Stimulated activated CD8-positive, alpha-beta memory T cell treated with anti-CD3 and anti-CD28 coated beads, Interleukin-12 subunit alpha, Interleukin-12 subunit beta, amount 100 ng/mL, for 24 hours (primary cell): ENCODE data around the gene ADAM12.
"Not testable (repeated sequence)": the region's sequence is repeated elsewhere in the genome, so short reads cannot be mapped to it uniquely, and the experiment has no call there.

Source experiments
- DNase-seq: peaks from one replicate; pipeline ENCODE4 v3.0.0-alpha.2; 2020; ENCODE audit errors: extremely low read depth

The ADAM12 gene

DNA sequence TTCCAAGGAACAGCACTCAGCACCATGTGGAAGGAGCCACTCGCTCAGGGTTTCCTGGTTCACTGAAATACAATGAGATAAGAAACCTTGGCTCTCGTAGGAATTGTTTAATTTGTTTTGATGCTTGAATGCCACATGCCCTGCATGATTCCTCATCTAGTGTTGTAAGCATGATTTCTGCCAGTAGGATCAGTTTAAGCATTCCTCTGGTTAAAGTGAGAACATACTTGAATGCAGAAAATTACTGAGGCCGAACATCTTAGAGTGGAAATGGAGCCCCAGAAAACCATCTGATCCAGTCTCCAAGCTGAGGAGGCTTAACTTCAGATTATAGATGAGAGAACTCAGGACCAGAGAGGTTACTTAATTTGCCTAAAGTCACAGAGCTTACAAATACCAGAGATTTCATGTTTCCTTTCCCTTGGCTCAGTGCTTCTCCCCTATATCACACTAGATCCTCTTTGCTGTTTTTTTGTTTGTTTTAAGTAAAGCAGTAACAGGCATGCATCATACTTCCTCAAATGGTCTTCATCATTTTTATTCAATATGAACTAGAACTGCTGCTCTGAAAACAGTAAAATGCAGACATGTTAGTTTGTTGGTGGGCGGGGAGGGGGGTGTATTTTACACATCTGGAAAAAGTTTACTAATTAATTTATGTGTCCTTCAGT, 125.1 kb downstream of the ADAM12 start:
- no peak for DNase-seq

DNA sequence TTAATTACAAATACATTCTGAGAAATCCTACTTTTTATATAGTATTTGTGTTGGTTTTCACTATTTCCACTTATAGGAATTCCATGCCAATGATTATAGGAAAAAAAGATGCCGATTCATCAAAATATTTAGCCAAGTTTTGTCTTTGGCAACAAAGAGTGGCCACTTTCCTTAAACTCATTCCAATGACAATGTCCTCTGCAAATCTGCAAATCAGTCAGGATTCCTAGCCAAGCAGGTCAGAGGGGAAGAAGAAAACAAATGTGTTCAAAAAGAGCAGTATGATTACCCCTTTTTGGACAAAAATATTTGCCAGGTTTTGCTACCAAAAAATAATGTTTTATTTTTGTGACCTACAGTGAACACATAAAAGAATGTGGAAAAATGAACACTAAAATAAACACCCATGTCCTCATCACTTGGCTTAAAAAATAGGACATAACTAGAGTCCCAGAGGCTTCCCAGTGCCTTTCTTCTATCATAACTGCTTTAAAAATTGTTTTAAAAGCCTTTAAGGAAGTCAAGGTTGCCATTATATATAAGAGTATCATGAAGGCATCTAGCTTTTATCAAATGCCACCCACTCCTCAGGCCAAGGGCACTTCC, 125.9 kb downstream of the ADAM12 start:
- no peak for DNase-seq

DNA sequence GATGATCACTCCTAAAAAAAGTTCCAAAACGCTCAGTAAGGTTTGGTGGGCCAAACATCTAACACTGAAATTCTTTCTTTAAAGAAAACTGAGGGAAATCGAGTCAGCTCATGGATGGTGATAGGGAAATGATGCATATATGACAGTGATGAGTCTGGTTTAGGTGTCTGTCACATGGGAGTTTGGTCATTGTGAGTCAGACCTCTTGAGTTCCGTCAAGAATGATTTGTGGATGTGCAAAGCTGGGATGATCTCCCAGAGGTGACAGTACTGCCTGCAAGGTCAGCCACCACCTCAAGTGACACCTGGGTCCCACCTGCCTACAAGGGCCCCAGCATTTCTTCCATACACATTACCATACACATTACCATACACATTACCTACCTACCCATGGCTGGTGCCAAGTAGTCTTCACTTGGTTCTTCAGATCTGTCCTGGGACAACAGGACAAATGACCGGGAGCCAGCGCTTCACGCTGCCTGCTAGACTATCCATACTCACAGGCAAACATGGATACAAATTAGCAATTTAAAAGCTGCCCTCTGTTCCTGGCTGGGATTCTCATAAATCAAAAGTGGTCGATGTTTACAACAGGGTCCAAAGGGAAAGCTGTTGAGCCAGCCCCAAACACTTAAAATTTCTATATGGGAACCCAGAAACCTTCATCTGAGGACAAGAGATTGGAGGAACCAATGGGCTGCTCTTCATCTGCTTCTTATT, 128.4 kb downstream of the ADAM12 start:
- DNase-seq = no peak

DNA sequence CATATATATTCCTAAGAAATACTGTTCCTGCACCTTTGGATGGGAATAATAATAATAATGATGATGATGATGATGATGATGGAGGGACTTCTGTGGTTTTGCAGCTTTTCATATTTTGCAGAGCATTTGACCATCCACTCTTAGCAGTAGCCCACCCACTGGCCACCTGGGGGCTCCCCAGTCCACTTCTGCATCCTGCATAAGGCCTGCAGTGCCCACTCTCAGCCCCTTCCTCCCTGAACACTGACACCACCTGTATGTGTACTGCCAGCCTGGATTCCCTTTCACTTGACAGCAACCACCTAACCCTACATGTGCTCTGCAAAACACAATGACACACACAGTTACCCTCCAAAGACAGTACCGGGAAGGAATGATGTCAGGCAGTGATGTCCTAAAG, 131.4 kb downstream of the ADAM12 start:
- DNase-seq = no peak

DNA sequence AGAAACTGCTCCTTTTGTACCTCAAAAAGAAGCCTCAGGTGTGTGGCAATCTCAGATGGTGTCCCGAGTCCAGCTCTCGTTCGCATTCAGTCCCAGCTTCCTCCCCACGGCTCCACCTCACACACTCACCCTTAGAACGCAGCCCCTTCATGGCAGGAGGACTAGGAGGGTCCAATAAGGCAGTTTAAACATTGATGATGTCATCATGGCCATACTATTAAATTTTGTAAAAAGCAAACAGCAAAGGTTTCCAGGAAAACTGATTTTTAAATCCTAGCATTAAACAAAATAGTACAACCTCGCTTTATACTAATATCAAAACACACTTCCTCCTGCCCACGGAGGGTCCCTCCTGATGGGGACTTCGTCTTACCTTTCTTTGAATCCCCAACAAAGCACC, 133.0 kb downstream of the ADAM12 start:
- no peak for DNase-seq

DNA sequence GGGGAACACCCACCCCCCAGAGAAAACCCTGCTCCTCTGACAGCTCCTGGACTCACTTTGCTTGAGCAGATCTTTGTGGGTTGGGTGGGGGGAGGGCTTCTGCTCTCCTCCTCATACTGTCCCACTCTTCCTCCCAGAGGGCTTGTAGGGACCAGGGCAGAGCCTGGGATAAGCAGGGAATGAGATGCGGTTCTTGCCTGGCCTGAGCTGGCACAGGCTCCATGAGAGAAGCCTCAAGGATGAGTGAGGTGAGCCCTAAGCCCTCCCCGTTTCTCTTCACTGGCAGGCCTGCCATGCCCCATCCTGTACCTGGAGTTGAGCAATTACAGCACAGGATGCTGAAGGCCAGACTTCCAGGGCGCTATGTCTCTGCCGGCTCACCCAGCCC, 134.7 kb downstream of the ADAM12 start:
- DNase-seq = no peak

DNA sequence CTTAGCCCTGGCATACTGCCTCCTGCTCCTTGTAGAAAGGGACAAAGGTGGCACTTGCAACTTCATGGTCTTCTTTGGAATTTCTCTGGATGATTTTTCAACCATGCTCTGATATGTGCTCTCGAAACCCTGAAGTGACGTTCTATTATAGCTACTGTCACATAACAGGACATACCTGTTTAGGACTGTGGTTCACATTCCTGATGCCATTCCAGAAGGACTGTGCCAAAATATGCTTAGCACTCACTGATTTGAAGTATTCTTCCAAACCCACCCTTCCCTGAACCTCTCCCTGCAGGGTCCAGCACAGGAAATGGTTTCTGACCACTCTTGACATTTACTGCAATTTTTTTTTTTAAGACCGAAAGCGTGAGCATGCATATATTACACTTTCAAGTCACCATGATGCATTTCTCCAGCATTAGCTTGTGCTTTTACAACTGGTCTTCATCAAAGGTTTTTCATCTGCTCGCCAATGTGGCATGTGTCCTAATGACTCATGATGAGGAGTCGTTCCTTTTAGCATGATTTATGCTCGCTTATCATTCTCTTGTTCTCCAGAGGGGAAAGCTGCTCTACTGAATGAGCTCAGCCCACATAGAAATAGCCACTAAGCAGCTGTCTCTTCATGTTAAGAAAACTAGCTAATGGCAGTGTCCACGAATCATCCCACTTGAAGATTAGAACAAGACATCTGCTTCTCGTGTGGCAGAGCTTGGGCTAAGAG, 135.2 kb downstream of the ADAM12 start:
- no peak for DNase-seq

DNA sequence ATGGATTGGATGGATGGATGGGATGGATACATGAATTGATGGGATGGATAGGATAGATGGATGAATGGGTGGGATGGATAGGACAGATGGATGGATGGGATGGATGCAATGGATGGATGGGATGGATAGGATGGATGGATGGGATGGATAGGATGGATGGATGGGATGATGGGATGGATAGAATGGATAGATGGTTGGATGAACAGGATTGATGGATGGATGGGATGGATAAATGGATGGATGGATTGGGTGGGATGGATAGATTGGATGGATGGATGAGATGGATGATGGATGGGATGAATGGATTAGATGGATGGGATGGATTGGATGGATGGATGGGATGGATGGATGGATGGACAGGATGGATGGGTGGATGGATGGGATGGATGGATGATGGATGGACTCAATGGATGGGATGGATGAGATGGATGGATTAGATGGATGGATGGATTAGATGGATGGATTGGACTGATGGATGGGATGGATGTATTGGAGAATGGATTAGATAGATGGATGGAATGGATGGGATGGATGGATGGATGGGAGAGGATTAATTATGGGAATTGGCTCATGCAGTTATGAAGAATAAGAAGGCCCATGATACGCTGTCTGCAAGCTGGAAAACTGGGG, 136.4 kb downstream of the ADAM12 start:
- no peak for DNase-seq

DNA sequence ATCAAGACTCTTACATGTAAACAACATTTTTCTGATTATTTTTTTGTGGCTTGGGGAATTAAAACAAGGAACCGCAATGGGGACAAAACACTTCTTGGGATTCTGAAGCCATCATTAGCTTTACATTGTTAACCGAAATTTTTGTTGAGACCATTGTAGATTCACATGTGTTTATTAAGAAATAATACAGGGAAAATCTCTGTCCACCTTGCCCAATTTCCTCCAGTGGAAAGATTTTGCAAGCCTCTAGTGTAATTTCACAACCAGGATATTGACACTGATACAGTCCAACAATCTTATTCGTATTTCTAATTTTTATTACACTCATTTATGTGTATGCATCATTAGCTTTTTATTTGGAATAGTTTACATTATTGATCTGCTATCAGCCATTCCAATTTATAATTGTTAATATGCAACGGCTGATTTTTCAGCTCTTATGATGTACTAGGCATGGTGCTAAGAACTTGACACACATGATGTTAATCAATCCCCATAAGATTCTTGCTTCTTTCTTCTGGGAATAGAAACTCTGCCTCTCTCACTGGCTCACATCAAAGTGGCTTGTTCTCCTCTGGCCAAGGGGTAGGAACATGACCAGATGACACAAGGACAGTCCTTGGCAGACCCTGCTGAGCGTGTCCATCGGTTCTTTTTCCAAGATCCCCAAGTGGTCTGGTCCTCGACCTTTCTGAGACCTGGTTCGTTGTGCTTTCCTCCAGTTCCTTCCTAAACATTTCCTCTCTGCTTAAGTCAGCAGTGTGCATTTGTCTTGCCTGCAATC, 137.6 kb downstream of the ADAM12 start:
- no peak for DNase-seq

DNA sequence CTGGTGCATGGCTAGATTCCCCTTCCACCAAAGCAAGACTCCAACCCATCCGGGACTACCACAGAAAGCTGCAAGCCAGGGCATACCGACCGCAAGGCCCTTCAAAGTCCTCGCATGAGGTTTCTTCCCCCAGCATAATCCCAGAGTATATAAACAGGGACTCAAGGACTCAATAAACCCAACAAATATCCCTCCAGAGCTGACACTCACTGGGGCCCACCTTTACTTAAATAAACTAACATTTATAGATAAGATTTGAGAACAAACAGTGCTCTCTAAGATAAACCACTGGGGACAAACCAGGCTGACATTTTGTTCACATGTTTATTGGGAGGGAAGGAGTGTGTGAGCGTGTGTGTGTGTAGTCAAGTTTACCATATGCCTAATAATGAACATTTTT, 138.2 kb downstream of the ADAM12 start:
- no peak for DNase-seq

DNA sequence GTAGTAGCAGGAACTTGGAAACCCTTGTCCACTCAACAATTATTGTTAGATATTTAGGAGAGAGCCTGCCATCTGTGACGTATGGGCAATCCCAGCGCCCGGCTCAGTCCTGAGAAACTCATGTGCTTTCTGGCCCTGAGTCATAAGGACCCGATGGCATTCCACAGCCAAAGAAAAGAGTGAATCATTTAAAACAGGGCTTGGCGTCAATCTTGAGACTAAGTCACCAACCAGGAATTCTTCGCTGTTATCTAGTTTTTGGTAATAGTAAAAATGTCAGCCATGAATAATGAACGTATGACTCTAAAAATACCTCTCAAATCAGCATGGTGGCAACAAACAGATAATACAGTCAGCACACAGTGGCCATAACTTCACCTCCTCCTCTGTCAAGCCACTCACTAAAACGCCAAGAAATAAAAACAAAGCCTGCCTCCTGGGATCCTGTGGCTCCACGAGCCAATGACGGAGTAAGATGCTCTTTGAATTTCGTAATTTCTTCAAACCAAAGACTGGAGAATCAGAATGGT, 140.8 kb downstream of the ADAM12 start:
- no peak for DNase-seq

DNA sequence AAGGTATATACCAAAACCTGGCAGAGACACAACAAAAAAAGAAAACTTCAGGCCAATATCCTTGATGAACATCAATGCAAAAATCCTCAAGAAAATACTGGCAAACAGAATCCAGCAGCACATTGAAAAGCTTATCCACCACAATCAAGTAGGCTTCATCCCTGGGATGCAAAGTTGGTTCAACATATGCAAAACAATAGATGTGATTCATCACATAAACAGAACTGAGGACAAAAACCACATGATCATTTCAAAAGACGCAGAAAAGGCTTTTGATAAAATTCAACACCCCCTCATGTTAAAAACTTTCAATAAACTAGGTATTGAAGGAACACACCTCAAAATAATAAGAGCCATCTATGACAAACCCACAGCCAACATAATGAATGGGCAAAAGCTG, 141.9 kb downstream of the ADAM12 start:
- not testable (repeated sequence) for DNase-seq

DNA sequence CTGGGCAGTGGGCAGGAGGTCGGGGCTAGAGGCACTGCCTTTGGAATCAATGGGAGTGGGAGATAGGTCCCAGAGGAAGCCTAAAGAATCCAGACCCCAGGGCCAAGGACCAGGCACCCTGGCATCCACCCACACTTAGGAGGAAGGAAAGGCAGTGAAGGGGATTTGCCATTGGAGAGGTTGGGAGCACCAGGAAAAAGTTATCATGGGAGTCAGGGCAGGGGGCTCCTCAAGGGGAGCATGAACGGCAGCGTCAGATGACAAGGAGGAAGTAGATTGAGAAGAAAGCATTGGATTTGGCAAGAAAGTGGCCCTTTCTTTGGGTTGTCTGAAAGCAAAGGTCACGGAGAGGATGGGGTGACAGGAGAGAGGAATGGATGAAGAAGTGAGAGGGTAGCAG, 142.8 kb downstream of the ADAM12 start:
- no peak for DNase-seq

DNA sequence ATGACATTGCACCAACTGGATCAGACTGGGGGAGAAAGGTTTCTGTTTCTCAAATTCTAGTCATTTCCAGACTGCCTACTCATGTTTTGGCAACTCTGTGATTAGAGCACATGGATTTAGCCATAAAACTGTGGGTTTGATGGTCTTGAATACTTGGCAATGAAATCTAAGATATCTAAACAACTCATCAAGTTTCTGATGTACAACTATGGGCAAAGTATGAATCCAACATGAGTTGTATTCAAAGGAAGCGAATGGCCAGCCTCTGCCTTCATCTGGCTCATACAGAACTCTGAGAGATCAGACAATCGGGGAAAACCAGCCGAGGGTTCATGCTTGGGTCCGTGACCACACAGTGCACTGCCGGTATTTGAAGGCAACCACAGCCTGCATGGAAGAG, 144.3 kb downstream of the ADAM12 start:
- DNase-seq = no peak

DNA sequence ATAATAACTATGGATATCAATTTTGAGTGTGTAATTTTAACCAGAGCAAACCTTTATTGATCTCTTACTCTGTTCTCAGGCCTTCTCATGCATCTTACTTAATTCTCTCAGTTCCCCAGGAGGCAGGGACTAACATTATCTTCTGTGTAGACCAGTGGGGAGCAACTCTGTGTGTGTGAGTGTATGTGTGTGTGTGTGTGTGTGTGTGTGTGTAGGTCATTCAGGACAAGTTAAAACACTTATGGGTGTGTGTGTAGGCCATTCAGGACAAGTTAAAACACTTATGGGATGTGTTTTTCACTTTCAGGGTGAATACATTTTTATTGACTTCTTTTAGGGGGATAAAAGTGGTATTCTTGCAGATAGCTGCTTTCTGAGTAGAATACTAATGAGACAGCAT, 145.0 kb downstream of the ADAM12 start:
- DNase-seq = no peak

DNA sequence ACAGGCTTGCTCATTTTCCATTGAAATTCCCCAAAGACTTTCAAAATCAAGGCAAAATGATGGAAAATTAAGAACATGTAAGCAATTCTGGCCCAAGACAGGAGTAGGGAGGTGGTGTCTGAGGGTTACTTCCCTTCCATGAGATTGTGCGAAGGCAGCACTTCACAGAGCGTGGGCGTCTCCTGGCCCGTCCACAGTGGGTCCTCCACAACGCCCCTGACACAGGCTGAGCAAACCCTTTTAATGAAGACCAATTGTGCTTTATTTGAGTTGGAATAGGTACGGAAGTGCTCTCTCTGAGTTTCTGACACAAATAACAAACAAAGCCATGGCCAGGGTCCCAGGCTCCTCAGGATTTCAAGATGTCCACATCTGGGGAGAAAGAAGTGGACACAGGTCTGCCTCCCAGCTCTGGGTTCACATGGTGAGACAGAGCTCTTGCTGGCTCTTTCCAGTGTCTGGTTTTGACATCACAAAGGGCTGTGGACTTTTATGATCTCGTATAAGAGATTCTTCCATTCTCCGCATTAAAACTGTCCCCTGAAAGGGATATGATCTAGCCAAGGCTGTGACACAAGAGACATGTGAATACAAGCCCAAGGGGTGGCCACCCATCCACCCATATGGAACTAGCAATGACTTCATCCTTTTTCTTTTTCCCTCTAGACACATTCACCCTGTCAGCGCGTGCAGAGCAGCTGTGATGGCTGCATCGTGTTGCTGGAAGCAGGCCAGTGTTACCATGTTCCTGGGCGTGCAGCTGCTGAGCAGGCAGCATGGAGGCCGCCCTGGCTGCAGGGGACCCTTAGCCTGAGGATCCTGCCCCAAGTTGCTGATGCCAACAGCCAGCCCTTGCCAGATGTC, 145.6 kb downstream of the ADAM12 start:
- no peak for DNase-seq

DNA sequence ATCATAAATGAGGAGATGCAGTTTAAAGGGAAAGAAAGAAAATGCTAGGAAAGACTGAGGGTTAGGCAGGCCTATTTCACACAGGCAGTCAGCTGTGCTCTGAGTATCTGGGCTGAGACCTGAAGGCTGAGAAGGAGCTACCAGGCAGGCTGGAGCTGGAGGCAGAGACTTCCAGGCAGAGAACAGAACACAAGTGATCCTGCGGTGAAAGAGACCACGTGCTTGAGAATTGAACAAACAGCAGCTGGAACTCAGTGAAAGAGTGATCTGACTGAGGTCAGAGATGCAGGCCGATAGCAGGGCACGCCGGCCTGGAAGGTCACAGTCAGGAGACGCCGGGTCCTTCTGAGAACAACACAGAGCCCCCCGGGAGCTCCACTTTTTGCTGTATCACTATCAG, 147.8 kb downstream of the ADAM12 start:
- DNase-seq = no peak

DNA sequence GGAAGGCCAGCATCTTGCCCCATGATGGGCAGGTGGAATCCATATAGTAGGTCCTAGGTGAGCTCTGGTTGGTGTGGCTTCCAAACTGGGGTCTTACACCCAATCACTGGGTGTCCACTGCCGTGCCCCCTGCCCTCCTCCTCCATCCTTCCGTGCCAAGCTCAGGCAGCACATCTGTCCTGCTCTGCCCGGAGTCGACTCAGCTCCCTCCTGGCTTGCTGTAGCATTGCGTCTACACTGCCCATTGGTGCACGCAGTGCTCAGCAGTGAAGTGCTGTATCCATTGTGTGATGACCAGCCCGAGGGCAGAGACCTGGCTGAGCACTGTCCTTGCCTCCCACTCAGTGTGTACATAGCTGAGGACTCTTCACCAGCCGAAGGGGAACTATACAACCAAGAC, 148.4 kb downstream of the ADAM12 start:
- no peak for DNase-seq

DNA sequence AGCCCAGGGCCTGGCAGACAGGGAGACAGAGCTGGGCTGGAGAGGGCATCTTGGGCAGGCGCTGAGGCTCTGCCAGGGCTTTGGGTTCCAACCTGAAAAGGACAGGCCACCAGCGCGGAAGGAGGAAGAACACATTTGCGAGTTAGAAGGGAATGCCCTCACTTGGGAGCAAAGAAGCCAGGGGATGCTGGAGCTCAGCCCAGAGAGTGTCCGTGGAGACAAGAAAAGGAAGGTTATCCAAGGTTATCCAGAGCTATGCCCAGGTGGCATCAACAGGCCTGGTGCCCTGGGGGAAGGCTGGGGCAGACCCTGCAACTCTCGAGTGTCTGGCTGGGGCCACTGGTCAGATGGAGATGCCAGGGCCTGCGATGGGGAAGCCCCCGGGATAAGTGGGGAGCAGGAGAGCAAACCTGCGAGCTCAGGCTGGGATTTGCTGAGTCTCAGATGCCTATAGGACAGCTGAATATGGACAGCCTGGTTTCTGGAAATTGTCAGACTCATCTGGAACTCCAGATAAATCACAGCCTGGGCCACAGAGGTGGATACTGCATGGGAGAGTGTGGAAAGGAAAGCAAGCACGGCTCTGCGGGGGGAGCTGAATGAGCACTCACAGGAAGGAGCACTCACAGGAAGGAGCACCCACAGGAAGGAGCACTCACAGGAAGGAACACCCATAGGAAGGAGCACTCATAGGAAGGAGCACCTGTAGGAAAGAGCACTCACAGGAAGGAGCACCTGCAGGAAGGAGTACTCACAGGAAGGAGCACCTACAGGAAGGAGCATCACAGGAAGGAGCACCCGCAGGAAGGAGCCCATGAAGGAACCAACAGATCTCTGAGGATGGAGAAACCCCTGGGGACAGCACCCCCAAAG, 152.1 kb downstream of the ADAM12 start:
- no peak for DNase-seq
